MG63 (cell line): ENCODE measurements around the gene CAMK1. TPM values are rescaled to one million over a fixed set of nuclear protein-coding genes. Genes with fewer than 3 reads are reported as not detected.
"Not testable (repeated sequence)": the region's sequence is repeated elsewhere in the genome, so short reads cannot be mapped to it uniquely, and the experiment has no call there.

Experiments
- DNase-seq: peaks from one replicate; pipeline ENCODE4 v3.0.0-alpha.2; 2020
- H3K27me3 ChIP-seq: fragments of 250-450 bp; sonication (Bioruptor Pico); 2 replicates; pipeline ENCODE4 v1.5.1; 2020; ENCODE audit warnings: mild to moderate bottlenecking, moderate library complexity
- H3K36me3 ChIP-seq: fragments of 250-450 bp; sonication (Bioruptor Pico); 2 replicates; pipeline ENCODE4 v1.5.1; 2020; ENCODE audit warnings: mild to moderate bottlenecking, moderate library complexity
- H3K4me3 ChIP-seq: fragments of 250-450 bp; sonication (Bioruptor Pico); 2 replicates; pipeline ENCODE4 v1.5.1; 2020; ENCODE audit warnings: mild to moderate bottlenecking, moderate library complexity
- H3K9me3 ChIP-seq: fragments of 250-450 bp; sonication (Bioruptor Pico); 2 replicates; pipeline ENCODE4 v1.5.1; 2020; ENCODE audit warnings: mild to moderate bottlenecking, moderate library complexity
- total RNA-seq: library from RNA; depleted of rRNA; stranded (reverse); fragments of >200 nt; shearing (Covaris generic); gene quantifications from 2 replicates; pipeline ENCODE4 v1.2.3, GENCODE V29; 2014; ENCODE audit warnings: low replicate concordance

Gene CAMK1
- total RNA-seq, 1 experiment from 2014 or later = 5.0 TPM

- H3K9me3 ChIP-seq = no peaks in the 10 kb centered on the region
- no peaks in the 10 kb centered on the region for H3K27me3 ChIP-seq
- no peak overlapping the region for H3K4me3 ChIP-seq
- DNase-seq = no peak
- peaks cover 5% of the 10 kb centered on the region; the same call in 1 of the 2 replicates for H3K36me3 ChIP-seq
These were observed 12.3 kb upstream of the CAMK1 start for GRCh38 chr3:9781978-9782603.

GRCh38 chr3:9781551-9781950 is 11.8 kb upstream of the CAMK1 start:
- H3K4me3 ChIP-seq = no peak overlapping the region
- no peak for DNase-seq
- H3K9me3 ChIP-seq = no peaks in the 10 kb centered on the region
- peaks cover 2% of the 10 kb centered on the region; the same call in 1 of the 2 replicates for H3K36me3 ChIP-seq
- H3K27me3 ChIP-seq = no peaks in the 10 kb centered on the region

GRCh38 chr3:9780910-9781309 is 11.2 kb upstream of the CAMK1 start:
- H3K27me3 ChIP-seq = no peaks in the 10 kb centered on the region
- no peak for DNase-seq
- H3K4me3 ChIP-seq = no peak overlapping the region
- no peaks in the 10 kb centered on the region for H3K9me3 ChIP-seq
- no peaks in the 10 kb centered on the region; the same call in 1 of the 2 replicates for H3K36me3 ChIP-seq

DNA sequence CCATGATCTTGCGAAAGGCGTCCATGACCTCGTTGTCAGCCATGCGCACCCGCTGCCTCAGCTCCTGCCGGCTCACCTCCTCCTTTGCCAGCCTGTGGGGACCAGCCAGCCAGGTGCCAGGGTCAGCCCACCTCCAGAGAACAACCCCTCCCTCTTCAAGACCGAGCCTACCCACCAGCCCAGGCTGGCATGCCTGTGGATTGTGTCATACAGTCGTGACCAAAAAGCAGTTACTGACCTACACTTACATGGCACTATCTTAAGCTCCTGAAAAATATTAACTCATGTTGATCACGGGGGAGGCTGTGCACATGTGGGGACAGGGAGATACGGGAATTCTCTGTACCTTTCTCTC is 10.7 kb upstream of the CAMK1 start:
- Histone ChIP-seq H3K9me3 (no peaks in the 10 kb centered on the region), H3K36me3 (no peaks in the 10 kb centered on the region; the same call in 1 of the 2 replicates), H3K27me3 (no peaks in the 10 kb centered on the region), H3K4me3 (no peak overlapping the region)
- no peak for DNase-seq

DNA sequence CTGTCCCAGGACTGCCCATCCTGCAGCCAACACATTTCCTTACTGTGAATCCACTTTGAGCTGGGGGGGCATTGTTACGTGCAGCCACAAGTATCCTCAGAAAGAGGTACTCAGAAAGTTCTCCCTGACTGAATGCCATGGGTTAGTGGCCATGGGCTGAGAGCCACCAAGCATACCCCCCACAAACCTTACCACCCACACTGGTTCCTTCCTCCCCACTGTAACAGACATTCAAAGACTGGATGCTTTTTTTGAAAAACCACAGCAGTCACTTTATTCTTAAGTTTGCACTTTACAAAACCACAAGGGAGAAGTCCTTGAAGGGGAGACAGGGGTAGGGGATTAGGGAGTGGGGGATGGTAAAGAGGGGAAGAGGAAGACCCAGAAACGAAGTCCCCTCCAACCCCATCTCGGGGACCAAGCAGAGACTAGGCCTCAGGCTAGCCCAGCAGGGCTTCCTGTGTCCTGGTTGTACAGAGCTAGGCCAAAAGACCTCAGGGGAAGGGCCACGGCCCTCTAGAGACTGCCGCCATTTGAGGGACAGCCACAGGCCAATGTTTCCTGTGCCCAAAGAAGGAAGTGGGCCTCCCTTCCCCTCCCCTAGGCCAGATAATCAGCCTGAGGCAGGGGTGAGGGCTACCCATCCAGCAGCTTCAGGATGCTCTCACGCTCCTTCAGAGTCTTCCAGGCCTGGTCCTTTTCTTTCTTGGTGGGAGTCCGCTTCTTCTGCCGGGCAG is 10.1 kb upstream of the CAMK1 start:
- H3K4me3 ChIP-seq = no peak overlapping the region
- DNase-seq = no peak
- H3K9me3 ChIP-seq = no peaks in the 10 kb centered on the region
- H3K36me3 ChIP-seq = no peaks in the 10 kb centered on the region; the same call in 1 of the 2 replicates
- no peaks in the 10 kb centered on the region for H3K27me3 ChIP-seq

DNA sequence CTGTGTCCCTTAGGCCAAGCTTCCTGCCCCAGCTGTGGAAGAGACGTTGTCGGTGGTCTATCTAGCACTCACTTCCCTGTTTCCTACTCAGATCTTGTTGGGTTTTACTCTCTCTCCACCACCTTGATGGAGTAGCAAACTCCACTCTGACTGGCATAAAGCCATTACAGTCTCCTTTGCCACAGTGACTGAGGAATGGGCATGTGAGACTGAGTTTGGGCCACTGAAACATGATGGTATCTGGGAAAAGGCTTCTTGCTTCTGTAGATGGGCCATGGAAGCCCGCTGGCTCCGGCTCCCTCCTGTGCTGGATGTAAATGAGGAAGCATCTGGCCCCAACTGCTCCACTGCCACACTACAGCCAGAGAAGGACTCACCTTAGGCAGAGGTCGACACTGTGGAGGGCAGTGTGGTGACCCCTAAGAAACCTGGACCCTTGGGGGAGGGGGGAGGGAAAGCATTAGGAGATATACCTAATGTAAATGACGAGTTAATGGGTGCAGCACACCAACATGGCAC is 9.4 kb upstream of the CAMK1 start:
- DNase-seq = no peak
- no peaks in the 10 kb centered on the region for H3K9me3 ChIP-seq
- H3K4me3 ChIP-seq = no peak overlapping the region
- no peaks in the 10 kb centered on the region for H3K27me3 ChIP-seq
- H3K36me3 ChIP-seq = no peaks in the 10 kb centered on the region; the same call in 1 of the 2 replicates

GRCh38 chr3:9778143-9779074 is 8.7 kb upstream of the CAMK1 start:
- Histone ChIP-seq H3K9me3 (no peaks in the 10 kb centered on the region), H3K27me3 (no peaks in the 10 kb centered on the region), H3K4me3 (no peak overlapping the region), H3K36me3 (no peaks in the 10 kb centered on the region; the same call in 1 of the 2 replicates)
- peak; percentile 39 for DNase-seq

- Histone ChIP-seq H3K9me3 (no peaks in the 10 kb centered on the region), H3K36me3 (no peaks in the 10 kb centered on the region)
These were observed 7.9 kb upstream of the CAMK1 start for GRCh38 chr3:9777694-9778021.

DNA sequence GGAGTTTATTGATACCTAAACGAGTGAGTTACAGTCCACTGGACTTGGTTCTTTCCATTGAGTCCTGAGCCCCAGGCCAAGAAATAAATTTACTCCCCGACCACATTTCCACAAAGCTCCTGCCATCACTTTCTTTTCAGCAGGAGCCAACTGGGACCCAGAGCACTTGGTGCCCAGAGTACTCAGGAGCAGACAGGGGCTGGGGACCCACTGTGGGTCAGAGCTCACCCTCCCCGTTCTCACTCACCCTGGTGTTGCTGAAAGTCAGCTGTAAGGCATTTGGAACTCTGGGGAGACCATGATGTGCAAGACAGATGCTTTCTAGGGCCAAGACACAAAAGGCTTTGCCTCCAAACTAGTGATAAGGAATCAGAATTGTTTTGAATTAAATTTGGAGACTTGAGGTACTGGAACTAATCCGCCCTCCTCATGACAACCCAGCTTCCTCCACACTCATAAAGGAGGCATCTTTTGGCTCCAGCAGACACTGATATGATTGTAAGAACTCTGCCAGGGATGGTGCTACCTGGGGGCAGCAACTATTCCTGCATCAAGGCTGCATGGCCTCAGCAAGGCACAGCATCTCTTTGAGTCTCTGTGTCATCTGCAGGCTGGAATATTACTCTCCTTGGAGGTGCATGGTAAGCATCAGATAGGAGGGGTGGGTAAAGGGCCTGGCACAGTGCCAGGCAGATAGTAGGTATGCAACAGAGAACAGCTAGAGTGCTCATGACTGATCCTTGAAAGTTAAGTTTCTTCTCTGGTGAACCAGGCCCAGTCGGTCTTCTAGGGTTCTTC is 7.3 kb upstream of the CAMK1 start:
- no peak for DNase-seq
- Histone ChIP-seq H3K27me3 (no peaks in the 10 kb centered on the region), H3K4me3 (no peak overlapping the region), H3K36me3 (no peaks in the 10 kb centered on the region), H3K9me3 (no peaks in the 10 kb centered on the region)

More at GRCh38 chr3:9777694-9778021, 7.9 kb upstream of the CAMK1 start:
- H3K4me3 ChIP-seq = no peak overlapping the region
- H3K27me3 ChIP-seq = no peaks in the 10 kb centered on the region
- no peak for DNase-seq

GRCh38 chr3:9771007-9771406 is 1.3 kb upstream of the CAMK1 start:
- not testable (repeated sequence) for DNase-seq, H3K9me3 ChIP-seq, H3K27me3 ChIP-seq, H3K4me3 ChIP-seq, H3K36me3 ChIP-seq

DNA sequence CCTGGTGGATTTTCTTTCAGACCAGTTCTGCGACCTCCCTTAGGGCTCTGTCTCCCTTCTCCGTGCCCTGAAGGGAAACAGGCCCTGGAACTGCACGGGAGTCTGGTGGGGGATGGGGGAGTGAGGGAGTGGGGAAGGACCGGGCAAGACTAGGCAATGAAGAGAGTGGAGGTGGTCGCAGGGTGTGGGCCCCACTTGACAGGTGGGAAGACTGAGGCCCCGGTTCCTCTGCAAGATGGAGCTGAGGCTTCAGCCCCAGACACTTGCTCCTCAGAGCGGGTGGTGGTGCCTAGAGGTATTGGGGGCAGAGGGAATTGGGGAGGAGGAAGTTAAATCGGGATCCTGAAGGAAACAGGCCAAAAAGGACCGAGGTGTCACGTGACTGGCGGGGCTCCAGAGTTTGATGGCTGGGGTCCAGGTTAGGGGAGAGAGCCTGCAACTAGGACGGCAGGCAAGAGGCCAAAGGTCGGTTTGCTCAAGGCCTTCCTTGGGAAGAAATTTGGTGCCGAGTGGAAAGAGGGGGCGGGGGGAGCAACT is 597 bp upstream of the CAMK1 start:
- H3K36me3 ChIP-seq = no peaks in the 10 kb centered on the region

GRCh38 chr3:9769012-9769411 is 735 bp downstream of the CAMK1 start:
- Histone ChIP-seq H3K27me3 (no peaks in the 10 kb centered on the region), H3K36me3 (no peaks in the 10 kb centered on the region), H3K4me3 (peak overlapping the region; percentile 34), H3K9me3 (no peaks in the 10 kb centered on the region)
- no peak for DNase-seq

More for the DNA sequence above, 597 bp upstream of the CAMK1 start:
- DNase-seq = peak; percentile 23
- peak overlapping the region; percentile 34 for H3K4me3 ChIP-seq
- H3K27me3 ChIP-seq = no peaks in the 10 kb centered on the region
- H3K9me3 ChIP-seq = no peaks in the 10 kb centered on the region

- DNase-seq = no peak
- H3K36me3 ChIP-seq = no peaks in the 10 kb centered on the region
- H3K4me3 ChIP-seq = no peak overlapping the region
- no peaks in the 10 kb centered on the region for H3K9me3 ChIP-seq
- no peaks in the 10 kb centered on the region for H3K27me3 ChIP-seq
These were observed 1.5 kb downstream of the CAMK1 start for GRCh38 chr3:9768141-9768775.

- Histone ChIP-seq H3K4me3 (no peak overlapping the region), H3K27me3 (no peaks in the 10 kb centered on the region), H3K36me3 (no peaks in the 10 kb centered on the region), H3K9me3 (no peaks in the 10 kb centered on the region)
- DNase-seq = no peak
These were observed 2.3 kb downstream of the CAMK1 start for GRCh38 chr3:9767418-9767817.

DNA sequence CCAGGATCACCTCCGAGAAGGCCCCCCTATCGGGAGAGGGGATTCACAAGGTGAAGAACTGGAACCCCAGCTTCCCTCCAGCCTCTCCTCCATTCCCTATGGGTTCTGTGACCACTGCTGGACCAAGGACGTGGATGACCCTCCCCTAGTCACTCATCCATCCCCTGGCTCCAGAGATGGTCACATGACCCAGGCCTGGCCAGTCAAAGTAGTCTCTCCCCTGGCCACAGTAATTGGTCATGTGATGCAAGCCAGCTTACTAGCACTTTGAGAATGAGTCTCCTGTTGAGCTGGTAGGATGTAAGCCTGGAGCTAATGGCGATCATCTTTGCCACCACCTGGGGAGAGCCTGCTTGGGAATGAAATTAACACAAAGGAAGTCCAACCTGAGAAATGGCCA is 3.9 kb downstream of the CAMK1 start:
- no peak overlapping the region for H3K4me3 ChIP-seq
- H3K27me3 ChIP-seq = no peaks in the 10 kb centered on the region
- no peaks in the 10 kb centered on the region for H3K36me3 ChIP-seq
- no peaks in the 10 kb centered on the region for H3K9me3 ChIP-seq
- no peak for DNase-seq

DNA sequence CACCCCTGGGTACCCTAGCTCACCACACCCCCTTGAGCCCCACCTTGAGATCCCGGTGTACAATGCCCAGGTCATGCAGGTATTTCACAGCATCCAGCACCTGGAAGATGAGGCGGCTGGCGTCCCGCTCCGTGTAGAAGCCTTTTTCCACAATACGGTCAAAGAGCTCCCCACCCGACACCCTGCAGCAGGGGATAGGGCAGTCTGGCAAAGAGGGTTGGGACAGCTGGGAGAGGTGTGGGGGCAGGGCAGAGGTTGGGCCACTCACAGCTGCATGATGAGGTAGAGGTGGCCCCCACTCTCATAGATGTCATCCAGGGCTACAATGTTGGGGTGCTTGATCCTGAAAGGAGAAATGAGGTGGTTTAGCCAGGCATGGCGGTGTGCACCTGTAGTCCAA is 6.9 kb downstream of the CAMK1 start:
- no peaks in the 10 kb centered on the region for H3K27me3 ChIP-seq
- H3K4me3 ChIP-seq = no peak overlapping the region
- no peaks in the 10 kb centered on the region for H3K9me3 ChIP-seq
- no peak for DNase-seq
- H3K36me3 ChIP-seq = no peaks in the 10 kb centered on the region
